Tibial artery (tissue), 4 donors: ENCODE data around the gene USP32.
"Not testable (repeated sequence)": the region's sequence is repeated elsewhere in the genome, so short reads cannot be mapped to it uniquely, and the experiment has no call there.

Experiments used
- DNase-seq, 2 donors: peaks; one replicate each; pipeline ENCODE4 v3.0.0-alpha.2; 2019
- H3K27ac ChIP-seq, 2 donors: fragments of 200-600 bp; sonication (generic) in 1 of 2; 1 replicate in 1 of 2; 2 replicates in 1 of 2; pipeline ENCODE4 v1.5.1; 2018 to 2019; ENCODE audit warnings: mild to moderate bottlenecking in 1 of 2
- H3K27me3 ChIP-seq, 2 donors: fragments of 200-600 bp; sonication (generic) in 1 of 2; one replicate each; pipeline versions ENCODE4 v1.5.1 to v1.6.0; 2016 to 2019
- H3K36me3 ChIP-seq, 3 donors: fragments of 200-600 bp; sonication (generic) in 2 of 3; one replicate each; pipeline ENCODE4 v1.5.1; 2016 to 2019; ENCODE audit warnings: mild to moderate bottlenecking in 2 of 3
- H3K4me1 ChIP-seq, 4 donors: fragments of 200-600 bp; sonication (generic) in 2 of 4; 1 replicate in 3 of 4; 2 replicates in 1 of 4; pipeline ENCODE4 v1.5.1; 2016 to 2019
- H3K4me3 ChIP-seq, 2 donors: fragments of 200-600 bp; sonication (generic) in 1 of 2; 1 replicate in 1 of 2; 2 replicates in 1 of 2; pipeline ENCODE4 v1.5.1; 2018 to 2019; ENCODE audit warnings: mild to moderate bottlenecking in 2 of 2
- H3K9me3 ChIP-seq, 3 donors: fragments of 200-600 bp; sonication (generic) in 1 of 3; one replicate each; pipeline ENCODE4 v1.5.1; 2016 to 2019
- intact Hi-C: fragments of 100-400 bp; cut with DNase I; formaldehyde crosslinking; loops from one replicate; pipeline ENCODE4 v1.15.0; 2023; ENCODE audit warnings: low total_unique reads
- TF ChIP-seq, protein P1 (sequence below), 2 experiments: fragments of 200-600 bp in 1 of 2; fragments of 450-650 bp in 1 of 2; IDR thresholded peaks; one replicate each; pipeline ENCODE4 v1.5.1; 2017 to 2019; ENCODE audit warnings: antibody characterized with exemption in 2 of 2, mild to moderate bottlenecking in 1 of 2, moderate library complexity in 1 of 2

Gene USP32

DNA sequence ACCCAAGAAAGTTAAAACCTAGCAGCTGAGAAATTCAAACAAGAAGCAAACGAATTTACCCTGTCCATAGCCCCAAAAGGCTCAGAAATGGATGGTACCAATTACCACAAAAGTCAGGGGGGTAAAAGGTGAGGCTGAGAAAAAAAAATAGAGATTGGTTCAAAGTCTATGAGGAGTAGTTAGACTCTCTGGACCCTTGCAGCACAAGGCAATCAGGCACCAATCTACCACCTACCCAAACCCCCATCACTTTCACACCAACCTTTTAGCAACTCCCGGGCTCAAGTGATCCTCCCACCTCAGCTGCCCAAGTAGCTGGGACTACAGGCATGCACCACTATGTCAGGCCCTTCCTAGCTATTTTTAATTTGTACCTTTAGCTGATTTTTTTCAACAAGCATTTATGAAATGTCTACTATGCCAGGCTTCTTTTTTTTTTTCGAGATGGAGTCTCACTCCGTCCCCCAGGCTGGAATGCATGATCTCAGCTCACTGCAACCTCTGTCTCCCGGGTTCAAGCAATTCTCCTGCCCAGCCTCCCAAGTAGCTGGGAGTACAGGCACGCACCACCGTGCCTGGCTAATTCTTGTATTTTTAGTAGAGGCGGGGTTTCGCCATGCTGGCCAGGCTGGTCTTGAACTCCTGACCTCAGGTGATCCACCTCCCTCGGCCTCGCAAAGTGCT, 40.8 kb downstream of the USP32 start:
- no peak overlapping the region for H3K27ac ChIP-seq
- no peaks in the 10 kb centered on the region for H3K36me3 ChIP-seq
- H3K9me3 ChIP-seq = no peaks in the 10 kb centered on the region
- H3K4me3 ChIP-seq = no peak overlapping the region
- H3K27me3 ChIP-seq = no peaks in the 10 kb centered on the region
- intact Hi-C loops = no loop called here
- H3K4me1 ChIP-seq = peaks cover 0 to 19% (median 3%) of the 10 kb centered on the region in 4 donors
- TF ChIP-seq, protein P1, sequence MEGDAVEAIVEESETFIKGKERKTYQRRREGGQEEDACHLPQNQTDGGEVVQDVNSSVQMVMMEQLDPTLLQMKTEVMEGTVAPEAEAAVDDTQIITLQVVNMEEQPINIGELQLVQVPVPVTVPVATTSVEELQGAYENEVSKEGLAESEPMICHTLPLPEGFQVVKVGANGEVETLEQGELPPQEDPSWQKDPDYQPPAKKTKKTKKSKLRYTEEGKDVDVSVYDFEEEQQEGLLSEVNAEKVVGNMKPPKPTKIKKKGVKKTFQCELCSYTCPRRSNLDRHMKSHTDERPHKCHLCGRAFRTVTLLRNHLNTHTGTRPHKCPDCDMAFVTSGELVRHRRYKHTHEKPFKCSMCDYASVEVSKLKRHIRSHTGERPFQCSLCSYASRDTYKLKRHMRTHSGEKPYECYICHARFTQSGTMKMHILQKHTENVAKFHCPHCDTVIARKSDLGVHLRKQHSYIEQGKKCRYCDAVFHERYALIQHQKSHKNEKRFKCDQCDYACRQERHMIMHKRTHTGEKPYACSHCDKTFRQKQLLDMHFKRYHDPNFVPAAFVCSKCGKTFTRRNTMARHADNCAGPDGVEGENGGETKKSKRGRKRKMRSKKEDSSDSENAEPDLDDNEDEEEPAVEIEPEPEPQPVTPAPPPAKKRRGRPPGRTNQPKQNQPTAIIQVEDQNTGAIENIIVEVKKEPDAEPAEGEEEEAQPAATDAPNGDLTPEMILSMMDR (IDR thresholded peaks at IDR 0.05) = no peak
- DNase-seq = no peak

DNA sequence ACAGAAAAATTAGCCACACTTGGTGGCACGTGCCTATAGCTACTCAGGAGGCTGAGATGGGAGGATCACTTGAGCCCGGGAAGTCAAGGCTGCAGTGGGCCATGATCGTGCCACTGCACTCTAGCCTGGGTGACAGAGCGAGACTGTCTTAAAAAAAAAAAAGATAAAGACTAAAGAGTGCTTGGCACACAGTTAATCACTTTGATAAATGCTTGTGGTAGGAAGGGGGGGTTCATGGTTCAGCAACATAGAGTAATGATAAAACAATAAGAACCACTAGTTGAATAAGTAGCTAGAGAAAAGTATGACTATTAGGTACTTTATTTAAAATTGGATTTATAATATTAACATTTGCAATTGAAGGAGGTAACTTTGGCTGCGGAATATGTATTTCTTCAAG, 43.3 kb downstream of the USP32 start:
- Histone ChIP-seq H3K36me3 (peaks cover 7 to 16% (median 11%) of the 10 kb centered on the region in 3 donors), H3K4me3 (no peak overlapping the region), H3K9me3 (no peaks in the 10 kb centered on the region), H3K4me1 (peaks cover 0 to 9% (median 0%) of the 10 kb centered on the region in 4 donors), H3K27ac (no peak overlapping the region), H3K27me3 (no peaks in the 10 kb centered on the region)
- intact Hi-C loops = no loop called here
- TF ChIP-seq, protein P1 (IDR thresholded peaks at IDR 0.05) = no peak
- DNase-seq = no peak

DNA sequence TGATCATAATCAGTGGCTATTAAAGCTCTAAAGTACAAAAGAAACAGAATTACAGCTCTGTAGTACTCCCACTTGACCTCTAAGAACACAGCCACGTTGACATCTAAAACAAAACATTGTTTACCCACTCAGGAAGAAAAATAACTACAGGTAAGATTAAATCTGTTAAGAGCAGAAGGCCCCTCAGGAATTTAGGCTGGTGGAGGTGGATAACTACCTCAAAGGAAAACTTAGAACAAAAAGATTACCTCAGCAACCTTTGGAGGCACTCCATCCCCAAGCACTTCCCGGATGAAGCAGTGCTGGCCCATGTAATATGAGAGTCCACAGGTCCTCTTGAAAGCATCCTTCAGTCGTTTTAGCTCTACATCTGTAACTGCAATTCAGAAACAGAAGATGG, 46.7 kb downstream of the USP32 start:
- no peaks in the 10 kb centered on the region for H3K27me3 ChIP-seq
- no peaks in the 10 kb centered on the region for H3K4me1 ChIP-seq
- H3K4me3 ChIP-seq = no peak overlapping the region
- H3K27ac ChIP-seq = no peak overlapping the region
- H3K9me3 ChIP-seq = no peaks in the 10 kb centered on the region
- DNase-seq = no peak
- TF ChIP-seq, protein P1 (IDR thresholded peaks at IDR 0.05) = no peak
- intact Hi-C loops = no loop called here
- H3K36me3 ChIP-seq = peaks cover 21 to 32% (median 30%) of the 10 kb centered on the region in 3 donors

DNA sequence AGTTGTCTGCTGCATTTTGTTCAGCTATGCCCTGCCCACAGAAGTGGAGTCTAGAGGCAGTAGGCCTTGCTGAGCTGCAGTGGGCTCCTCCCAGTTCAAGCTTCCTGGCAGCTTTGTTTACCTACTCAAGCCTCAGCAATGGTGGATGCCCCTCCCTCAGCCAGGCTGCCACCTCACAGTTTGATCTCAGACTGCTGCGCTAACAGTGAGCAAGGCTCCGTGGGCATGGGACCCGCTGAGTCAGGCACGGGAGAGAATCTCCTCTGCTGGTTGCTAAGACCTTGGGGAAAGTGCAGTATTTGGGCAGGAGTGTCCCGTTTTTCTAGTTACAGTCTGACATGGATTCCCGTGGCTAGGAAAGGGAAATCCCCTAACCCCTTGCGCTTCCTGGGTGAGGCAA, 49.4 kb downstream of the USP32 start:
- H3K27ac ChIP-seq, H3K27me3 ChIP-seq, intact Hi-C loops, H3K9me3 ChIP-seq, H3K4me1 ChIP-seq, DNase-seq, H3K4me3 ChIP-seq: not testable (repeated sequence)
- H3K36me3 ChIP-seq = peaks cover 27 to 34% (median 32%) of the 10 kb centered on the region in 3 donors

DNA sequence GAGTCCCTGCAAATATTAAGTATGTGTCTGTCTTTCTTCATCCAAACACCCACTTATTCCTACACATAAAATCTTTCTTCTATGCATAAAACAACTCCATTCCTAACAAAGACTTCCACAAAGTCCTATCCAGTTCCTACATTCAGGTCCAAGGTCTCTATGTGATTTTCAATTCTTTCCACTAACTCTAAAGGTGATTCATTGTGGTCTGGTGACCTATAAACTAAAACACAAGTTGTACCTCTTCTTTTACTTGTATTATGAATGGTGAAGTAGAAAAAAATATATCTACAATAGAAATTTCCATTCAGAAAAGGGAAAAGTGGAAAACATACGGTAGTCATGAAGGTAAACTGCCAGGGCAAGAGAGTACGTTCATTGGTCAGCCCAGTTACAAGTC, 56.6 kb downstream of the USP32 start:
- Histone ChIP-seq H3K4me3 (no peak overlapping the region), H3K36me3 (peaks cover 0 to 6% (median 4%) of the 10 kb centered on the region in 3 donors)

DNA sequence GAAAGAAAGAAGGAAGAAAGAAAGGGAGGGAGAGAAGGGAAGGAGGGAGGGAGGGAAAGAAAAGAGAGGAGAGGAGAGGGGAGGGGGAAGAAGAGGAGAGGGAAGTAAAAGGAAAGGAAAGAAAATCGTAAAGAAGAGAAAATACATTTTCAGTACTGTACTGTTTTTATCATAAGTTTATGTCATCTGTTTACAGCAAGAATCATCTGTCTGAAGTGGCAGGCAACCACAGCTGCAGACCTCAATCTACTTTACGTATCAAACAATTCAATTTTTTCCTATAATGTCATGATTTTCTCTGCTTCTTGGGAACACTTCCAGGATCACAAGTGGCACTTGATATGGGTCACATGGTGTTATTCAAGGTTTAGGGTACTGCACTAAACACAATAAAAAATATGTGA, 58.3 kb downstream of the USP32 start:
- Histone ChIP-seq H3K9me3 (no peaks in the 10 kb centered on the region), H3K4me3 (no peak overlapping the region), H3K27ac (no peak overlapping the region), H3K4me1 (no peaks in the 10 kb centered on the region), H3K27me3 (no peaks in the 10 kb centered on the region), H3K36me3 (peaks cover 0 to 6% (median 4%) of the 10 kb centered on the region in 3 donors)
- DNase-seq = no peak
- intact Hi-C loops = no loop called here
- TF ChIP-seq, protein P1 (IDR thresholded peaks at IDR 0.05) = no peak

More for the DNA sequence above, 56.6 kb downstream of the USP32 start:
- DNase-seq = no peak
- Histone ChIP-seq H3K27ac (no peak overlapping the region), H3K27me3 (no peaks in the 10 kb centered on the region), H3K9me3 (no peaks in the 10 kb centered on the region), H3K4me1 (no peaks in the 10 kb centered on the region)
- intact Hi-C loops = no loop called here
- TF ChIP-seq, protein P1 (IDR thresholded peaks at IDR 0.05) = no peak

DNA sequence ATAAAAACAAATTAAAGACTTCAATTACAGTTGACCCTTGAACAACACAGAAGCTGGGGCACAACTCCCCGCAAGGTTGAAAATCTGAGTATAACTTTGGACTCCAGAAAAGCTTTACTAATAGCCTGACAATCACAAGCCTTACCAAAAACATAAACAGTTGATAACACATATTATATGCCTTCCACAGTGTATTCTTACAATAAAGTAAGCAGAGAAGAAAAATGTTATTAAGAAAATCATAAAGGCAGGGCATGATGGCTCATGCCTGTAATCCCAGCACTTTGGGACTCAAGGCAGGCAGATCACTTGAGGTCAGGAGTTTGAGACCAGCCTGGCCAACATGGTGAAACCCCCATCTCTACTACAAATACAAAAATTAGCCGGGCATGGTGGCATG, 58.9 kb downstream of the USP32 start:
- DNase-seq, H3K4me3 ChIP-seq, intact Hi-C loops, H3K27me3 ChIP-seq, H3K27ac ChIP-seq, H3K4me1 ChIP-seq, H3K36me3 ChIP-seq, H3K9me3 ChIP-seq: not testable (repeated sequence)
